Measurements from ENCODE around the gene ZNF135. TPM values are rescaled to one million over a fixed set of nuclear protein-coding genes. Genes with fewer than 3 reads are reported as not detected.

The ZNF135 gene
- total RNA-seq, 1 donor from 2014 or later = 3.8 TPM

- Histone ChIP-seq H3K27ac (replicated peaks) (no peak overlapping the region), H3K9me3 (replicated peaks) (peaks cover 97% of the 10 kb centered on the region), H3K4me3 (no peak overlapping the region), H3K27me3 (ENCODE audit: low read depth) (no peaks in the 10 kb centered on the region), H3K36me3 (no peaks in the 10 kb centered on the region), H3K4me1 (no peaks in the 10 kb centered on the region)
- TF ChIP-seq CTCF (IDR thresholded peaks at IDR 0.05; ENCODE audit: borderline replicate concordance) = no peak
- no peak for DNase-seq
- intact Hi-C loops (cut with micrococcal nuclease) = no loop called here
Observed at GRCh38 chr19:58047672-58048071, 11.4 kb upstream of the ZNF135 start.

DNA sequence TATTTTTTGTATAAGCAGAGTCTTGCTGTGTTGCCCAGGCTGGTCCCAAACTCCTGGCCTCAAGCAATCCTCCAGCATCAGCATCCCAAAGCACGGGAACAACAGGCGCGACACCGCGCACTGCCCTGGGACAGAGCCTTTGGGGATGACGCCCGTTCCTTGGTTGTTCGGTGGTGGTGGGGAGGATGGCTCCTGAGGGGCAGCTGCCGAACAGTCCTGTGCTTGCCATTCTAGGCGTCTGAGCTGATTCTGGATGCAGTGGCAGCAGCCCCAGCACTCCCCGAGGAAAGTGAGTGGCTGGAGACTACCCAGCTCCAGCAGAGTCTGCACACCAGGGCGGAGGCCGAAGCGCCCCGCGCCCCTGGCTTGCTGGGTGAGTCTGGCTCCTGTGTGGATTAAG, 6.8 kb upstream of the ZNF135 start:
- Histone ChIP-seq H3K27me3 (ENCODE audit: low read depth) (no peaks in the 10 kb centered on the region), H3K36me3 (no peaks in the 10 kb centered on the region), H3K4me3 (no peak overlapping the region), H3K9me3 (replicated peaks) (peaks cover 51% of the 10 kb centered on the region), H3K27ac (replicated peaks) (no peak overlapping the region), H3K4me1 (peaks cover 6% of the 10 kb centered on the region)
- intact Hi-C loops (cut with micrococcal nuclease) = no loop called here
- DNase-seq = no peak
- no peak for TF ChIP-seq CTCF (IDR thresholded peaks at IDR 0.05; ENCODE audit: borderline replicate concordance)

- Histone ChIP-seq H3K4me3 (no peak overlapping the region), H3K27me3 (ENCODE audit: low read depth) (no peaks in the 10 kb centered on the region), H3K4me1 (peaks cover 11% of the 10 kb centered on the region), H3K9me3 (replicated peaks) (peaks cover 49% of the 10 kb centered on the region), H3K36me3 (no peaks in the 10 kb centered on the region), H3K27ac (replicated peaks) (no peak overlapping the region)
- no peak for TF ChIP-seq CTCF (IDR thresholded peaks at IDR 0.05; ENCODE audit: borderline replicate concordance)
- intact Hi-C loops (cut with micrococcal nuclease) = no loop called here
- DNase-seq = no peak
Observed at GRCh38 chr19:58053480-58054156, 5.5 kb upstream of the ZNF135 start.

DNA sequence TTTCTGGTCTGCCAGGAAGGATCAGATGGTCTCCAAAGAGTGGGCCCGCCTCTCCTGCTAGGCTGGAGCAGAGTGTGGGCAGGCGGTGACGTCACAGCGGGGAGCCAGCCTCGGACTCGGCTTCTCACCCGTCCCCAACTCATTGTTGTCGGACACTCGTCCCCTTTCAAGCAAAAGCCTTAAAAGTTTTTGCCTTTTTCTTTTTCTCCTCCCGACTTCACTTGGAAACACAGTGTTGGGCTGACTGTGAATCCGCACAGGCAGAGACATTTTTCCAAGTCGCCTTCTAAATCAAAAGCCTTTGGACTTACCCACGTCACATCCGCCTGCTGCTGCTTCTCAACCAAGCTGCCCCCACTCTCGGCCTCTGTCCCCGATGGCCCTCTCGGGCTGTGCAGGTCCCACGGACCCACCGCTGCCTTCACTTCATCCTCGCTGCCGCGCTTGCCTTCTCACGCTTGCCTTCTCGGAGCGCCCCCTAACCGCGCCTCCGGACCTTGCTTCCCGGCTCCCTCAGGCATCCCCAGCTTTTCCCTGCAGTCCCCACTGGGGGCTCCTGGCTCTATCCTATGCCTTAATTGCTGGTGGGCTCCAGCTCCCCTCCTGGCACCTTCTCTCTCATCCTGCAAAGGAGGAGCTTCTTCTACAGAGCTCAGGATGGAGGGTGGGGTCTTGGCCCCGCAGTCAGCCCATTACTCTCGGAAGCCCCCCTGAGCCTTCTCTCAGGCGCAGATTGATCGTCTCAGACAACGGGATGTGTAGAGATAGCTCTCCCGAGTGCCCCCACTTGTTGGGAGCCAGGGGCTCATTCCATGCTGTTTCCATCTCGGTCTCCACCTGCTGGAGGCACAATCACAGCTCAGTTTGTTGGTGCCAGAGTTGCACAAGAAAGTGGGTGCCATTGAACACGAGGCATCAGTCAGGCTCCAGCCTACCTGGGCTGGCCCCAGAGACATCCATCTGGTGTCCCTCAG, 3.9 kb upstream of the ZNF135 start:
- DNase-seq = peak; percentile 51
- peaks cover 35% of the 10 kb centered on the region for H3K9me3 ChIP-seq (replicated peaks)

More for the DNA sequence above, 3.9 kb upstream of the ZNF135 start:
- Histone ChIP-seq H3K27me3 (ENCODE audit: low read depth) (no peaks in the 10 kb centered on the region), H3K4me1 (peaks cover 24% of the 10 kb centered on the region), H3K27ac (replicated peaks) (peak overlapping the region; percentile 87), H3K36me3 (no peaks in the 10 kb centered on the region), H3K4me3 (peak overlapping the region; percentile 67)
- intact Hi-C loops (cut with micrococcal nuclease) = no loop called here
- TF ChIP-seq CTCF (IDR thresholded peaks at IDR 0.05; ENCODE audit: borderline replicate concordance) = peak; percentile 44

All from left ventricle myocardium inferior (tissue), 1 donor.